ENCODE data around the gene PGPEP1.

DNA sequence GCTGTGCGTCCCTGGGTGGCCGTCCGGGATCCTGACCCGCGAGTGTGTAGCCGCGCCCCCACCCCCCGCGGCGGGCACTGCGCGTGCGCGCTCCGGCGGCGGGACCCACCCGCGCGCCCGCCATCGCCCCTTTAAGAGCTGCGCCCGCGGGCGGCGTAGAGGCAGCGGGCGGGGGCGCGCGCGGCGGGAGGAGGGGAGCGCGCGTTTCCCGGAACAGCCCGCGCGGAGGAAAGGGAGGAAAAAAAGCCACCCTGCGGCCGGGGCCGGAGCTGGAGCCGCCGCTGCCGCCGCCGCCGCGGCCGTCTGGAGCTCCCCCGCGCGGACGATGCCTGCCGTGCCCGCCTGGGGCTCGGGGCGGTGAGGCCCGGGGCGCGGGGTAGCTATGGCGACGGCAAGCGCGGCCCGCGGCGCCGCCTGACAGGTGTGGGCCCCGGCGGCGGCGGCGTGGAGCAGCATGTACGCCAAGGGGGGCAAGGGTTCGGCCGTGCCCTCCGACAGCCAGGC, 78.8 kb downstream of the PGPEP1 start, which contains the start of gene SSBP4:
- no peak for TF ChIP-seq SP1 (IDR thresholded peaks at IDR 0.05)
- no peak for TF ChIP-seq SUZ12 (IDR thresholded peaks at IDR 0.05)
- TF ChIP-seq FOXA1 (IDR thresholded peaks at IDR 0.05), result no peak

All from HEK293T (cell line).